HG03442 (cell line): ENCODE data around the gene DNMT1.
"Not testable (repeated sequence)": the region's sequence is repeated elsewhere in the genome, so short reads cannot be mapped to it uniquely, and the experiment has no call there.

ENCODE experiments used
- ATAC-seq: cut with Tn5 transposase; IDR thresholded peaks from one replicate; pipeline ENCODE4 v1.9.1; 2021; ENCODE audit warnings: mild to moderate bottlenecking, moderate library complexity; ENCODE audit not compliant: unreplicated experiment

Gene DNMT1

GRCh38 chr19:10187315-10187714 is 7.4 kb downstream of the DNMT1 start:
- no peak for ATAC-seq

DNA sequence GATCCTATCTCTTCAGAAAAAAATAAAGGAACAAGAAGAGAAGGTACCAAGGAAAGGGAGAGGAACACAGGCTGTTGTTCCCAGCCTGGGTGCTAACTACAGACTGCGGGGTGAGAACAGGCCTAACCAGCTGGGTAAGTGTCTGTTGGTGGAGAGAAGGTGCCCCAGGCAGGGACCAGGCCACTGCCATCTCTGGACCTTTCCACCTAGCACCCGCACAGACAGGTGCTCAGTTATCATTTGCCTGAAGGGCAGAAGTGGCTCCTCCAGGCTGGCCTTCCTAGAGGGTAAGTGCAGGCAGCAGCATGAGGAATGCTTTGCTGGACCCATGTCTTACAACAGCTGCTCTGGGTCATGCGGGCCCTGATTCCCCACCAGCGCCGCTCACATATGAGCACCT is 10.1 kb downstream of the DNMT1 start:
- ATAC-seq: no peak

- no peak for ATAC-seq
These were observed 10.8 kb downstream of the DNMT1 start for GRCh38 chr19:10183926-10184325.

DNA sequence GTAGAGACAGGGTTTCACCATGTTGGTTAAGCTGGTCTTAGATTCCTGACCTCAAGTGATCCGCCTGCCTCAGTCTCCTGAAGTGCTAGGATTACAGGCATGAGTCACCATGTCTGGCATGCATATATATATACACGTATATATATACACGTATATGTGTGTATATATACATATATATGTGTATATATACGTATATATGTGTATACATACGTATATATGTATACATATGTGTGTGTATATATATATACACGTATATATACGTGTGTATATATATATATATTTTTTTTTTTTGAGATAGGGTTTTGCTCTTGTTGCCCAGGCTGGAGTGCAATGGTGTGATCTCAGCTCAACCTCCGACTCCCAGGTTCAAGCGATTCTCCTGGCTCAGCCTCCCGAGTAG is 11.9 kb downstream of the DNMT1 start:
- no peak for ATAC-seq

DNA sequence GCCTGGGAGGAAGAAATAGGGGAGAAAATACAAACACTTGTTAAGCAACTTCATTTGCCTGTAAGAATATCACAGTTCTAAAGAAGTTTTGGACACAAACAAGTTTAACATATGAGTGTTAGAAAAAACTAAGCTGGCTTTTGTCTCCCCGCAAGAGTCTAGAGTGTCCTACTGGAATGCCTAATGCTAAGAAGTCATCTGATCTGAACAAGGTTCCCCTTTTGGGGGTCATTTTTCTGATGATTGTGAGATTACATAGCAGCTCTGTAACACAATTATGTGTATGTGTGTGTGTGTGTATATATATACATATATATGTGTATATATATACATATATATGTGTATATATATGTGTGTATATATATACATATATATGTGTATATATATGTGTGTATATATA is 12.7 kb downstream of the DNMT1 start:
- ATAC-seq: no peak

DNA sequence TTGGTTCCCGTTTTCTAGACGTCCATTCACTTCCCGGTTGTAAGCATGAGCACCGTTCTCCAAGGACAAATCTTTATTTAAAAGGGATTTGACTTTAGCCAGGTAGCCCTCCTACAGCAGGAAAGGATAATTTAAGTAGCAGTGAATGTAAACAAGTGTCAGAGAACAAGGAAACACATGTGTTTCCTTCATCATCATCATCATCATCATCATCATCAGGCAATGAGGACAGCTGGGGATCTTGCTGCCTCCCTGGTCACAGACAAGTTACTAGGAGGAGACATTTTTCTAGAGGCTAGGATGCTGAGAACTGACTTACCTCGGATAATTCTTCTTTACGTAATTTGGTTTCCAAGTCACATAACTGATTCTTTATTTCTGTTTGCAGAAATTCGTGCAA is 14.3 kb downstream of the DNMT1 start:
- no peak for ATAC-seq

GRCh38 chr19:10180024-10180423 is 14.7 kb downstream of the DNMT1 start:
- ATAC-seq: not testable (repeated sequence)

- no peak for ATAC-seq
These were observed 21.2 kb downstream of the DNMT1 start for GRCh38 chr19:10173527-10173926.

GRCh38 chr19:10168386-10168948 is 26.3 kb downstream of the DNMT1 start:
- no peak for ATAC-seq

DNA sequence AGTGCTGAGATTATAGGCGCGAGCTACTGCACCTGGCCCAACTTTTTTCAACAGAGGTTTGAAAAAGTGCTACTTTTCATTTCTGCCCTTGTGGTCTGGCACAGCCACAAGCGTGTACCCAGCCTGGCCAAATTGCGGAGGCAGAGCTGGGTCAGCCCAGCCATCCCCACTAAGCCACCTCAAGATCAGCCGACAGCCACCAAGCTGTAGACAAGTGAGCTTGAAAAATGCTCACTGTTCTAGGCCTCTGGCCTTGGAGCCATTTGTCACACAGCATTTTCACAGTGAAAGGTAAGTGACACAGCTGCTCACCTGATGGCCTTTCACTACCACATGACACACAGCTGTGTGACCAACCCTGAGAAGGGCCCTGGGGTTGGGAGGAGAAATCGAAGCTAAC is 27.3 kb downstream of the DNMT1 start:
- ATAC-seq: no peak

GRCh38 chr19:10166501-10166900 is 28.3 kb downstream of the DNMT1 start:
- not testable (repeated sequence) for ATAC-seq

GRCh38 chr19:10166046-10166445 is 28.7 kb downstream of the DNMT1 start:
- no peak for ATAC-seq

- no peak for ATAC-seq
These were observed 31.2 kb downstream of the DNMT1 start for GRCh38 chr19:10163536-10163935.

- no peak for ATAC-seq
These were observed 35.1 kb downstream of the DNMT1 start for GRCh38 chr19:10159610-10160009.

- ATAC-seq: no peak
These were observed 36.3 kb downstream of the DNMT1 start for GRCh38 chr19:10158485-10158884.

DNA sequence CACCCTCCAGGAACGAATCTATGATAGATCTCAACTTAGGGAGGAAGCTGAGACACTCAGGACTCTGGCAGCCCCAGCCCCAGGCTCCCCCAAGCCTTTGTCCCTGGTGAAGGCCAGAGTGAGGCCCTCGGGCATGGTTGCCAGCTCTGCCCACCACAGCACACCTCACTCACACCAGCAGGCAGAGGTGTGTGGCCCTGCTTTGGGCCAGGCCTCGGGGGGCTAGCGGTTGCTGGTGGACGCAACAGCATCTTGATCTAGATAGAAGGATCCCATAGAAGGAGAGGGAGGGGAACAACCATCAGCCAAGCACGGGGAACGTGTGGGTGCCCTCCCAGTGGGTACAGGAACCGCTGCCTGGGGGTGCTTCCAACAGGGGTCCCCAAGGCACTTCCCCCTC is 36.7 kb downstream of the DNMT1 start:
- ATAC-seq: no peak

DNA sequence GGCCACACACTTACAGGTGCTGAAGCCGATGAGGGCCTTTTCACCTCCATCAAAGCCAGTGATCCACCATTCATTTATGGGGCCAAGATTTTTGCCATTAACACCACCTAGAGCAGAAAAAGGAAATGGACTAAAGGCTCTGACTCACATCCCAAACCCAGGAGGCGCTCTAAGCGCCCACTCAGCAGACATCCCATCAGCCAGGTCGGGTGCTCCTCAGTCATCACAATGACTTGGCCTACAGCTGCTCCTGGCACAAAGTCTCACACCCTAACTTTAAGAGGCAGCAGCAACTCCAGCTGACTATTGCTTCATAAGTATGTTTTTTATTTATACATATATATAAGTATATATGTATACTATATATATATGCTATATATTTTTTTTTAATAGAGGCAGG is 38.9 kb downstream of the DNMT1 start:
- ATAC-seq: no peak

- no peak for ATAC-seq
These were observed 42.7 kb downstream of the DNMT1 start for GRCh38 chr19:10152100-10152499.

DNA sequence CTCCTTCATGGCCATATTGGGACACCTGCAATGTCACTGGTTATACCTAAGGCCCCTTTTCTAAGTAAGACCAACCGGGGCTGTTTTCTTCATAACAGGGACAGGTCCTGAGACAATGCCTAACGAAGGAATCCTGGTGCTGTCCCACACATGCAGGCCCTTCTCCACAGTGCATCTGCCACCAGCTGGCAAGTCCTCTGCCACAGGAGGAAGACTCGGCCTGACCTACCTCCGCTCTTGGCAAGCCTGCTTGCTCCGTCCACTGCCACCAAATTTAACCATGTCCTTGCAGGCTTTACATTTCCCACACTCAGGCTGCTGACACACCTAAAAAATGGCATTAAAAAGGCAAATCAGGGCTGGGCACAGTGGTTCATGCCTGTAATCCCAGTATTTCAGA is 43.2 kb downstream of the DNMT1 start:
- ATAC-seq: no peak

DNA sequence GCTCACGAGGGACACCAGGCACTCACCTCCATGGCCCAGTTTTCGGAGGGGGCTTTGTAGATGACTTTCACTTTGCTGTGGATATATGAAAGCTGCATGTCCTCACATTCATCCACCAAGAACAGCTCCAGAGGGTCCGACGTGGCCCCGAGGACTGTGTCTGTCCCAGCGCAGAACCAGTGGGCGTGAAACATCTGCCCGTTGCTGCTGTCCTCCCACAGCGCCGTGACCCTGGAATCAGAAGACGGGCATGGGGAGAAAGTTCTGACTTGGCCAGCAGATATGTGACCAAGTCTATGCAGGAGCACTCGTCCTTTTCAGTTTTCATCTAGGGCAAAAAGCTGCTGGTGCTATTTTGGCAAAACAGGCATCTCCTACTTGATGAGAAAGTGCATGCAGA is 45.3 kb downstream of the DNMT1 start:
- ATAC-seq: no peak

- ATAC-seq: no peak
These were observed 48.6 kb downstream of the DNMT1 start for GRCh38 chr19:10146142-10146541.

- ATAC-seq: no peak
These were observed 49.7 kb downstream of the DNMT1 start for GRCh38 chr19:10145031-10145430.

DNA sequence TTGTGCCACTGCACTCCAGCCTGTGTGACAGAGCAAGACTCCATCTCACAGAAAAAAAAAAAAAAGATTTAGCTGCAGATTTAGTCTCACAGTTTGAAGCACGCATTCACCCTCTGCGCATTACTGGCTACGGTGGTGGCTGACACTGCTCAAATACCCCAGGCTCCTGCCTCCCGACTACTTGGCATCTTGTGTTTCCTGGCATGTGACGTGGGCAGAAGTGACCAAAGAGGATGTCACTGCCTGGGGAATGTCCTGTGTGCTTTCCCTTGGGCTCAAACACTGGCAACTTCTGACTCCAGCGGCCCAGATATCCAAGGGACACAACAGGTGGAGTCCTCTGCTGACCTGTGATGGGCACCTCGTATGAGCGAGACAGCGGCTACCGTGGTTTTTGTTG is 50.4 kb downstream of the DNMT1 start:
- ATAC-seq: no peak

GRCh38 chr19:10143681-10144080 is 51.1 kb downstream of the DNMT1 start:
- no peak for ATAC-seq
